KMS-11 (cell line): ENCODE results near the gene F3.

Experiments
- H2AFZ ChIP-seq: fragments of 200-600 bp; sonication (generic); 2 replicates; pipeline ENCODE4 v1.6.1; 2016; ENCODE audit warnings: antibody characterized with exemption, mixed run types, low read depth
- H3K27ac ChIP-seq: fragments of 200-600 bp; sonication (generic); 2 replicates; pipeline ENCODE4 v1.6.1; 2016; ENCODE audit warnings: mild to moderate bottlenecking, mixed run types
- H3K27me3 ChIP-seq: fragments of 200-600 bp; sonication (generic); 2 replicates; pipeline ENCODE4 v1.6.1; 2017; ENCODE audit warnings: mild to moderate bottlenecking, low read depth, mixed run types, moderate library complexity; ENCODE audit not compliant: insufficient read depth
- H3K36me3 ChIP-seq: fragments of 200-600 bp; sonication (generic); 2 replicates; pipeline ENCODE4 v1.6.1; 2017; ENCODE audit warnings: mild to moderate bottlenecking, mixed run types; ENCODE audit not compliant: insufficient read depth
- H3K4me1 ChIP-seq: fragments of 200-600 bp; sonication (generic); 2 replicates; pipeline ENCODE4 v1.6.1; 2016; ENCODE audit warnings: mild to moderate bottlenecking, low read depth, mixed run types; ENCODE audit not compliant: poor library complexity, severe bottlenecking
- H3K4me2 ChIP-seq: fragments of 200-600 bp; sonication (generic); 2 replicates; pipeline ENCODE4 v1.7.0; 2016; ENCODE audit warnings: mild to moderate bottlenecking, mixed run types
- H3K4me3 ChIP-seq: fragments of 200-600 bp; sonication (generic); IDR thresholded peaks from 2 replicates; pipeline ENCODE4 v1.6.1; 2017; ENCODE audit warnings: low read depth, low read length, mixed read lengths; ENCODE audit not compliant: insufficient read depth
- H3K79me2 ChIP-seq: fragments of 200-600 bp; sonication (generic); 2 replicates; pipeline ENCODE4 v1.6.1; 2016; ENCODE audit warnings: low read depth, mixed run types; ENCODE audit not compliant: insufficient read depth
- H3K9ac ChIP-seq: fragments of 200-600 bp; sonication (generic); 2 replicates; pipeline ENCODE4 v1.6.1; 2016; ENCODE audit warnings: mild to moderate bottlenecking, mixed run types
- H4K20me1 ChIP-seq: fragments of 200-600 bp; sonication (generic); 2 replicates; pipeline ENCODE4 v1.6.1; 2016; ENCODE audit warnings: mild to moderate bottlenecking, mixed run types; ENCODE audit not compliant: insufficient read depth
- TF ChIP-seq, protein P1 (sequence below): fragments of 200-600 bp; sonication (generic); conservative IDR thresholded peaks from 2 replicates; pipeline ENCODE4 v1.6.1; 2017; ENCODE audit warnings: low read depth, mild to moderate bottlenecking, antibody characterized with exemption, low read length, moderate library complexity, mixed read lengths

Gene F3

GRCh38 chr1:94527447-94528031 is 14.0 kb downstream of the F3 start:
- Histone ChIP-seq H3K4me1 (no peaks in the 10 kb centered on the region), H3K4me2 (no peak overlapping the region), H2AFZ (no peak overlapping the region), H3K27ac (no peak overlapping the region), H3K79me2 (no peaks in the 10 kb centered on the region), H3K36me3 (no peaks in the 10 kb centered on the region), H3K4me3 (no peak overlapping the region), H3K27me3 (no peaks in the 10 kb centered on the region), H4K20me1 (no peaks in the 10 kb centered on the region), H3K9ac (no peak overlapping the region)
- TF ChIP-seq, protein P1, sequence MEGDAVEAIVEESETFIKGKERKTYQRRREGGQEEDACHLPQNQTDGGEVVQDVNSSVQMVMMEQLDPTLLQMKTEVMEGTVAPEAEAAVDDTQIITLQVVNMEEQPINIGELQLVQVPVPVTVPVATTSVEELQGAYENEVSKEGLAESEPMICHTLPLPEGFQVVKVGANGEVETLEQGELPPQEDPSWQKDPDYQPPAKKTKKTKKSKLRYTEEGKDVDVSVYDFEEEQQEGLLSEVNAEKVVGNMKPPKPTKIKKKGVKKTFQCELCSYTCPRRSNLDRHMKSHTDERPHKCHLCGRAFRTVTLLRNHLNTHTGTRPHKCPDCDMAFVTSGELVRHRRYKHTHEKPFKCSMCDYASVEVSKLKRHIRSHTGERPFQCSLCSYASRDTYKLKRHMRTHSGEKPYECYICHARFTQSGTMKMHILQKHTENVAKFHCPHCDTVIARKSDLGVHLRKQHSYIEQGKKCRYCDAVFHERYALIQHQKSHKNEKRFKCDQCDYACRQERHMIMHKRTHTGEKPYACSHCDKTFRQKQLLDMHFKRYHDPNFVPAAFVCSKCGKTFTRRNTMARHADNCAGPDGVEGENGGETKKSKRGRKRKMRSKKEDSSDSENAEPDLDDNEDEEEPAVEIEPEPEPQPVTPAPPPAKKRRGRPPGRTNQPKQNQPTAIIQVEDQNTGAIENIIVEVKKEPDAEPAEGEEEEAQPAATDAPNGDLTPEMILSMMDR: no peak

DNA sequence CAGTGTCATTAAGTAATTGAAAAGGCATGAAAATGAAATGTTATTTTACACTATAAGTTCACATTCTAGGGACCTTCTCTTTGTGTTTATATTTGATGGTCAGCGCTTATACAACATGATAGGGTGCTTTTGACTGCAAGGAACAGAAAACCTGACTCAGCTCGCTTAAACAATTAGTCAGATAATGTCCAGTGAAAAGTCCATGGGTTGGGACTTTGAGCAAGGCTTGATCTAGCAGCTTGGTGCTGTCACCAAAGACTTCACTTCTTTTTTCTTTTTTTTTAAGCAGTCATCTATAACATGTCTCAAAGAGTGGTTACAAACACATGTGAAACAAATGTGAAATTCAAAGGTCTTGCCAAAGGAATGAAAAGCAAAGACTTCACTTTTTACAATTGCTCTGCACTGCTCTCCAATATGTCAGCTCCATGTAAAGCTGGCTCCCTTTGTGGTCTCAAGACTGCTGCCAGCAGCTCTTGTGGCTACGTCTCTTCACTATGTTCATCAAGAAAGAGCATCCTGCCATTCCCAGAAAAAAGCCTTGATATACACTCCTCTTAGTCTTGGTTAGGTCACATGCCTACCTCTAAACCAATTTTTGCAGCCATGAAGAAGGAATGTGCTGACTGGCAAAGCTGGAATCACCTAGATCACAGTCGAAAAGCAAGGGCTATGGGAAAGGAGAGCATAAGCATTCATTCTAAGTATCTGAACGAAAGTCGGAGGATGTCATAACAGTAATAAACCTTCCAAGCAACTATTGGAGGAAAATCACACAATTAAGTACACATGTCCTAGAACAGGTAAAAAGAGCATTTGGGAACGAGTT is 15.2 kb downstream of the F3 start:
- Histone ChIP-seq H3K9ac (no peak overlapping the region), H3K36me3 (no peaks in the 10 kb centered on the region), H2AFZ (no peak overlapping the region), H3K4me1 (no peaks in the 10 kb centered on the region), H3K4me2 (no peak overlapping the region), H3K27me3 (no peaks in the 10 kb centered on the region), H3K4me3 (no peak overlapping the region), H3K79me2 (no peaks in the 10 kb centered on the region), H3K27ac (no peak overlapping the region), H4K20me1 (no peaks in the 10 kb centered on the region)
- TF ChIP-seq, protein P1: no peak

GRCh38 chr1:94524531-94524930 is 17.0 kb downstream of the F3 start:
- TF ChIP-seq, protein P1: no peak
- Histone ChIP-seq H3K9ac (no peak overlapping the region), H3K27me3 (no peaks in the 10 kb centered on the region), H3K4me2 (no peak overlapping the region), H3K4me3 (no peak overlapping the region), H3K36me3 (no peaks in the 10 kb centered on the region), H3K27ac (no peak overlapping the region), H4K20me1 (no peaks in the 10 kb centered on the region), H3K4me1 (no peaks in the 10 kb centered on the region), H3K79me2 (no peaks in the 10 kb centered on the region), H2AFZ (no peak overlapping the region)

GRCh38 chr1:94522304-94522703 is 19.3 kb downstream of the F3 start:
- Histone ChIP-seq H3K4me3 (no peak overlapping the region), H4K20me1 (no peaks in the 10 kb centered on the region), H2AFZ (no peak overlapping the region), H3K27ac (no peak overlapping the region), H3K4me2 (no peak overlapping the region), H3K27me3 (no peaks in the 10 kb centered on the region), H3K9ac (no peak overlapping the region), H3K79me2 (no peaks in the 10 kb centered on the region), H3K4me1 (no peaks in the 10 kb centered on the region), H3K36me3 (no peaks in the 10 kb centered on the region)
- TF ChIP-seq, protein P1: no peak
